IPS-20b (cell line): ENCODE data around the gene SKI.

Experiments used
- H3K27ac ChIP-seq: one replicate; pipeline ENCODE4 v1.5.1; 2013; ENCODE audit warnings: low read length
- H3K27me3 ChIP-seq: 2 replicates; pipeline ENCODE4 v1.6.1; 2013; ENCODE audit warnings: mild to moderate bottlenecking, low read length, inconsistent platforms; ENCODE audit not compliant: insufficient read depth
- H3K36me3 ChIP-seq: 2 replicates; pipeline ENCODE4 v1.6.1; 2013; ENCODE audit warnings: low read depth, mild to moderate bottlenecking, inconsistent platforms, low read length, moderate library complexity; ENCODE audit not compliant: insufficient read depth
- H3K4me1 ChIP-seq: 2 replicates; pipeline ENCODE4 v1.6.1; 2013; ENCODE audit warnings: mild to moderate bottlenecking, control low read depth, inconsistent platforms, low read length, moderate library complexity; ENCODE audit not compliant: insufficient read depth
- H3K4me3 ChIP-seq: 2 replicates; pipeline ENCODE4 v1.5.1; 2013; ENCODE audit warnings: mild to moderate bottlenecking, low read length, inconsistent platforms
- H3K9ac ChIP-seq: 2 replicates; pipeline ENCODE4 v1.6.1; 2013; ENCODE audit warnings: low read depth, mild to moderate bottlenecking, inconsistent platforms, low read length, moderate library complexity
- H3K9me3 ChIP-seq: 2 replicates; pipeline ENCODE4 v1.6.1; 2013; ENCODE audit warnings: mild to moderate bottlenecking, low read depth, low read length, inconsistent platforms; ENCODE audit not compliant: insufficient read depth

SKI gene

DNA sequence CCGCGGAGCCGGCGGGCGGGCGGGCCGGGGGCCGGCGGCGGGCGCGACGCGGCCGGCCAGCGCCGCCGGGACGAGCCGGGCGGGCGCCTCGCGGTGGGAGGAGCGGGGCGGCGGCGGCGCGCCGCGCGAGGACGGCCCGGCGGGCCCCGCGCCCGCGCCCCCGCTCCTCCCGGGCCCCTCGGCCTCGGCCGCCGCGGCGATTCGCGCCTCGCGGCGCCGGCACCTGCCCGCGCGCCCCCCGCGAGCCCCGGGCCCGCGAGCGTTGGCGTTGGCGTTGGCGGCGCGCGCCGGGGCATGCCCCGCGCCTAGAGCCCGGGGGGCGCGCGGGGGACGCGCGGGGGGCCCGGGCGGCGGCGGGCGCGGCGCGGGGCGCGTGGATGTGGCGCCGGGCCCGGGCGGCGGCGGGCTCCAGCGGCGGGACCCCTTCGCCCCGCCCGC lies at the start of gene SKI:
Gene SKI (plus strand): TSS at position 163 of the 438 bp plus-strand sequence. CDS start 448 bp downstream, outside the sequence.
- Histone ChIP-seq H3K27me3 (peaks cover 8% of the 10 kb centered on the region; the same call in 1 of the 2 replicates), H3K4me3 (peak within 1 kb of the TSS; percentile 87), H3K27ac (no peak within 1 kb of the TSS), H3K9me3 (no peaks in the 10 kb centered on the region), H3K4me1 (peaks cover 3% of the 10 kb centered on the region; the same call in 1 of the 2 replicates), H3K9ac (peak within 1 kb of the TSS; percentile 80; the same call in 1 of the 2 replicates), H3K36me3 (no peaks in the 10 kb centered on the region)

DNA sequence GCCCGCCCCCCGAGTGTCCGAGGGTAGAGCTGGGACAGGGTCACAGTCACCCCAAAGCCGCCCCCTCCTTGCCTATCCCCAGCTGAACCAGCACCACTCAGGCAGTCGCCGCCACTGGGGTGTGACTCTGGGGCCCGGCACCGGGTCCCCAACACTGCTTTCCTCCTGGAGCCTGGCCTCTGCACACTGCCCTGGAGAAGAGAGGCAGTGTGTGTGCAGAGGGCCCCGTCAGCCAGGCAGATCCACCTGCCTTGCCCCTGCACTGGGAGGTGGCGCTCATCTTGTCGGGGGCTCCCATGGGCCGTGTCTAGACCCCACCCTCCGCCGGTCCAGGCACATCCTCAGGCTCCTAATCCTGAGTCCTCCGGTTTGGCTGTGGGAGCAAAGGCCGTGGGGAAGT lies 49.2 kb upstream of the SKI start:
- Histone ChIP-seq H3K27me3 (no peaks in the 10 kb centered on the region), H3K27ac (no peak overlapping the region), H3K9ac (no peak overlapping the region), H3K9me3 (no peaks in the 10 kb centered on the region), H3K4me3 (no peak overlapping the region), H3K4me1 (no peaks in the 10 kb centered on the region), H3K36me3 (peaks cover 25% of the 10 kb centered on the region)

DNA sequence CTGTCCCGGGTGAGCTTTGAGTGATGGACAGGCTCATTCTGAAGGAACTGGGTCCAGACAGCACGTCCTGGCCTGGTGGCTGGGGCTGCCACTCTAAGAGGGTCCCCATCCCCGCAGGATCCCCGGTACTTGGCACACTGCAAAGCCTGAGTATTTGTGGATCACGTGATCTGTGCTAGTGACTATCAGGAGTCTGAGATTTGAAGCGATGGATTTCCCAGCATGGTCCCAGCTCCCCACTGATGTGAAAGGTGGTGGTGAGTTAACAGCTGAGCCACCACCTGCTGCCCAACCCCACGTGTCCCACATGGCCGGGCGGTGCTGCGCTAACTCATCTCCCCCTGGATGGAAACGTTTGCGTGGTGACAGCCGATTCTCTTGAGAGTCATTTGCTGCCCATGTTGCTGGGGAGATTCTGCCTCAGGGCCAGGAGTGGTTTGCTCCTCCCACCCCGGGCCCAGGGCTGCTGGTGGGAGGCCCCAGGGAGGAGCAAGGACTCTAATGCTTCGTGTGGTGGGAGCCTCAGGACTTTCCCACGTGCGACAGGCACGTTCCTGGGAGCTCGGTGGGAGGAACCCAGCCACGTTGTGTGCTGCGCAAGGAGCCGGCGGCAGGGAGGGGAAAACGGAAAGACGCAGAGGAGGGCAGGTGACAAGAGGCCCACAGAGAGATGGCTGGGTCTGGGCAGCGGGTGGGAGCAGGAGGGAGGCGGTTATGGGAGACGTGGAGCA lies 48.7 kb upstream of the SKI start:
- no peak overlapping the region for H3K4me3 ChIP-seq
- no peaks in the 10 kb centered on the region for H3K4me1 ChIP-seq
- H3K9ac ChIP-seq: no peak overlapping the region
- H3K27me3 ChIP-seq: no peaks in the 10 kb centered on the region
- H3K36me3 ChIP-seq: peaks cover 26% of the 10 kb centered on the region
- H3K27ac ChIP-seq: no peak overlapping the region
- H3K9me3 ChIP-seq: no peaks in the 10 kb centered on the region

DNA sequence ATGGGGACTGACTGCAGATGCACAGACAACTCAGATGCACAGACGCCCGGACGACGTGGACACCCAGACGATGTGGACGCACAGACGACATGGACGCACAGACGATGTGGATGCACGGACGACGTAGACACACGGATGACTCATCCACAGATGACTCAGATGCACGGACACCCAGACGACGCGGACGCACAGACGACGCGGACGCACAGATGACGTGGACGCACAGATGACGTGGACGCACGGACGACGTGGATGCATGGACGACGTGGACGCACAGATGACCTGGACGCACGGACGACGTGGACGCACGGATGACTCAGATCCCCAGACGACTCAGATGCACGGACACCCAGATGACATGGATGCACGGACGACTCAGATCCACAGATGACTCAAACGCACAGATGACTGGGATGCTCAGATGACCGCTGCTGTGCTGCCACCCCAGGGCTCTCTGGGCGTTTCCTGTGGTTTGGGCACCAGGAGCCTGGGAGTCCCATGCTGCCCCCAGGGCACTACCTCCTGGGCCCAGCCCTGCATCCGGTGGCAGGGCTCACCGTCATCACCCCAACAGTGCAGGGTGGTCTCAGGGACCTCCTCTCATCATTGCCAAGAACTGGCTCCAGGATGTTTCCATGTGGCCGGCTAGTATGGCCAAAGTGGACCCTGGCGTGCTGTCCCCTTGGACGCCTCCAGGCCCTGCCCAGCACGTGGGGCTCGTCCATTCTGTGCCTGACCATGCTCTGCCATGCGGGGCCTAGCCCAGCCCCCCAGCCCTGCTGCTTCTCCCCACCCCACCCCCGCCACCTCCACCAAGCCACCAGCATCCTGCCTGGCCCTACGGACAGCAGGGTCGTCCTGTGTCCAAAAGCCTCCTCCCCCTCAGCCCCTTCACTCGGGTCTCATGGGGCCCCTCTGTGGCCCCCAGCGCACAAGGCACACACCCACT lies 47.5 kb upstream of the SKI start:
- Histone ChIP-seq H3K27ac (no peak overlapping the region), H3K36me3 (peaks cover 31% of the 10 kb centered on the region), H3K4me3 (no peak overlapping the region), H3K9me3 (no peaks in the 10 kb centered on the region), H3K27me3 (no peaks in the 10 kb centered on the region), H3K9ac (no peak overlapping the region), H3K4me1 (no peaks in the 10 kb centered on the region)

DNA sequence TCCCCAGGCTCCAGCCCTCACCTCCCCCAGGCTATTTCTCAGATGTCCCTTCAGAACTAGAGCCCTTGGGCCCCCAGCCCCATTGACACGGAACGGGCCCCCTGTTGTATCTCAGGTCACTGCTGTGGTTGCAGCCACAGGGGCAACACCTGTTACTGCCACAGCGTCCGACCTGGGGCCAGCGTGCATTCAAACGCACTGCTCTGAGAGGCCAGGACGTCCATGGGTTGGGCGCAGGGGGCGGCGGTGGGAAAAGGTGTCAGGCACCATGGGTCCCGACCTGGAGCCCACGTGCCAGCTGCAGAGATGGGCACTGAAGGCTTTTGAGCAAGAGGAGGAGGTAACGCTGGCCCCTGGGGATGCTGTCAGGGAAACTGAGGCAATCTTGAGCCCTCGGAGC lies 46.8 kb upstream of the SKI start:
- H3K27me3 ChIP-seq: no peaks in the 10 kb centered on the region
- H3K9ac ChIP-seq: no peak overlapping the region
- no peaks in the 10 kb centered on the region for H3K9me3 ChIP-seq
- H3K27ac ChIP-seq: no peak overlapping the region
- H3K36me3 ChIP-seq: peaks cover 27% of the 10 kb centered on the region
- no peak overlapping the region for H3K4me3 ChIP-seq
- H3K4me1 ChIP-seq: no peaks in the 10 kb centered on the region

DNA sequence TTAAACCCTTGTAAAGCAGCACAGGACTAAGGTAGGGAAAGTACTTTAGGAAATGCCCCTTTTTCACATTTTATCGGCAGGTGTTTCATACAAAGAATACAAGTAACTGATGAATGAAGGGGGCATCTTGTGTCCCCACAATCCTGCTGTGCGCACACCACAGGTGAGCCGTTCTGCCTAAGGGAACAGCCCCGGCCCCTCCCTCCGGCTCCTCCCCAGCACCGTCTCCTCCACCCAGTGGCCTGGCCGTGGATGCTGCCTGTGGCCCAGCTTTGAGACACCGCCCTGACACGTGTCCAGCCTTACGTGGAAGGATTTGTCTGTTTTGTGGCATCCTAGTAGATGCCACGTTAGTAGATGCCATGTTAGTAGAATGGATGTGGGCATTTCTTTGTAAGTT lies 46.4 kb upstream of the SKI start:
- Histone ChIP-seq H3K9me3 (no peaks in the 10 kb centered on the region), H3K36me3 (peaks cover 22% of the 10 kb centered on the region), H3K27ac (no peak overlapping the region), H3K9ac (no peak overlapping the region), H3K27me3 (no peaks in the 10 kb centered on the region), H3K4me1 (no peaks in the 10 kb centered on the region), H3K4me3 (no peak overlapping the region)

DNA sequence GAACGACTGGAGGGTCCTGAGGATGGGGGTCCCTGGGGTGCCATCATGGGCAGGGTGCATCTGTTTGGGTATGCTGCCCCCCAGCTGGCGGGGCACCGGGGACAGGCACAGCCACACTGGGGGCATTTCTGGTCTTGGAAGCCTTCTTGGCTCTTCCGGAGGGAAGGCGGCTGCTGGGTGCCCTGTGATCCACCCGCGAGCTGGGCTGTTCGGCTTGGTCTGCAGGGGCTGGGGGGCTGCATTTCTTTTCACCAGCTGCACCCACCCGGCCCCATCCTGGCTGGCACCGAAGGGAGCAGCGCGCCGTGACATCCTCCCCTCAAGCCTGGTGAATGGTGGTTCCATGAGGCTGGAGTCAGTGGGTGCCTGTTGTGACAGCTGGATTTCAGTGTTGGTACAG lies 45.7 kb upstream of the SKI start:
- H3K9ac ChIP-seq: no peak overlapping the region
- H3K4me3 ChIP-seq: no peak overlapping the region
- no peak overlapping the region for H3K27ac ChIP-seq
- H3K36me3 ChIP-seq: peaks cover 22% of the 10 kb centered on the region
- H3K9me3 ChIP-seq: no peaks in the 10 kb centered on the region
- H3K4me1 ChIP-seq: no peaks in the 10 kb centered on the region
- no peaks in the 10 kb centered on the region for H3K27me3 ChIP-seq

DNA sequence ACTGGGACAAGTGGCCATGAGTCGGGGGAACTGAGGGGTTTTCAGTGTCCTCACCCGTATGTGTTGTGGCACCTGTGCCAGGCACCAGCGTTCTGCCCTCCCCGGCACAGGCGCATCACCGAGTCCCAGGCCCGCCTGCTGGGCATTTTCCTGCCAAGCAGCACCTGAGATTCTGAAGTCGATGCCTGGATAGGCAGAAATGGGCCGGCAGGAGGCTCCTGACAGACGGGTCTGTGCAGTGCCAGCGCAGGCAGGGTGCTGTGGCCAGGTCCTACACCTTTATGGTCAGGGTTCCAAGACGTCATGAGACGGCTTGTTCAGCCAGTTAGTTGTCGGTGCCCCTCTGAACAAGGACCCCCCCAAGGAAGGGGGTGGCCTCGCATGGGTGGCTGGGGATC lies 44.2 kb upstream of the SKI start:
- Histone ChIP-seq H3K9me3 (no peaks in the 10 kb centered on the region), H3K27me3 (no peaks in the 10 kb centered on the region), H3K9ac (no peak overlapping the region), H3K36me3 (peaks cover 28% of the 10 kb centered on the region), H3K4me3 (no peak overlapping the region), H3K27ac (no peak overlapping the region), H3K4me1 (no peaks in the 10 kb centered on the region)

DNA sequence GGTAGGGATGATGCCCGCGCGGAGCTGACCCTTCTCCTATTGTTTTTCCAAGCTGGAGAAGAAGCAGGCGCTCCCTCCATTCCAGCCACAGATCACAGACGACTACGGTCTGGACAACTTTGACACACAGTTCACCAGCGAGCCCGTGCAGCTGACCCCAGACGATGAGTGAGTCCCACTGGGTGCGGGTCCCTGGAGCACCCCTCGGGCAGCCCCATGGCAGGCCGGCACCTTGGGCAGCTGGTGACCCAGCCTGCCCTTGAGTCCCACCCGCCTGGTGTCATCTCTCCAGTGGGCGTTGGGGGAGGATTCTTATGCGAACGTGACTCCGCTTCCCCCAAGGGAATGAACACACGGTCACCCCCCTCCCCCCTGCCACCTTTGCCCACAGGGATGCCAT lies 43.6 kb upstream of the SKI start:
- peaks cover 28% of the 10 kb centered on the region for H3K36me3 ChIP-seq
- H3K4me3 ChIP-seq: no peak overlapping the region
- no peaks in the 10 kb centered on the region for H3K9me3 ChIP-seq
- no peak overlapping the region for H3K9ac ChIP-seq
- no peaks in the 10 kb centered on the region for H3K27me3 ChIP-seq
- H3K27ac ChIP-seq: no peak overlapping the region
- no peaks in the 10 kb centered on the region; the same call in 1 of the 2 replicates for H3K4me1 ChIP-seq

DNA sequence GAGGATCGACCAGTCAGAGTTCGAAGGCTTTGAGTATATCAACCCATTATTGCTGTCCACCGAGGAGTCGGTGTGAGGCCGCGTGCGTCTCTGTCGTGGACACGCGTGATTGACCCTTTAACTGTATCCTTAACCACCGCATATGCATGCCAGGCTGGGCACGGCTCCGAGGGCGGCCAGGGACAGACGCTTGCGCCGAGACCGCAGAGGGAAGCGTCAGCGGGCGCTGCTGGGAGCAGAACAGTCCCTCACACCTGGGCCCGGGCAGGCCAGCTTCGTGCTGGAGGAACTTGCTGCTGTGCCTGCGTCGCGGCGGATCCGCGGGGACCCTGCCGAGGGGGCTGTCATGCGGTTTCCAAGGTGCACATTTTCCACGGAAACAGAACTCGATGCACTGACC lies 43.2 kb upstream of the SKI start:
- no peaks in the 10 kb centered on the region for H3K27me3 ChIP-seq
- no peak overlapping the region for H3K27ac ChIP-seq
- H3K4me1 ChIP-seq: no peaks in the 10 kb centered on the region; the same call in 1 of the 2 replicates
- H3K9ac ChIP-seq: no peak overlapping the region
- no peak overlapping the region for H3K4me3 ChIP-seq
- peaks cover 28% of the 10 kb centered on the region for H3K36me3 ChIP-seq
- H3K9me3 ChIP-seq: no peaks in the 10 kb centered on the region

DNA sequence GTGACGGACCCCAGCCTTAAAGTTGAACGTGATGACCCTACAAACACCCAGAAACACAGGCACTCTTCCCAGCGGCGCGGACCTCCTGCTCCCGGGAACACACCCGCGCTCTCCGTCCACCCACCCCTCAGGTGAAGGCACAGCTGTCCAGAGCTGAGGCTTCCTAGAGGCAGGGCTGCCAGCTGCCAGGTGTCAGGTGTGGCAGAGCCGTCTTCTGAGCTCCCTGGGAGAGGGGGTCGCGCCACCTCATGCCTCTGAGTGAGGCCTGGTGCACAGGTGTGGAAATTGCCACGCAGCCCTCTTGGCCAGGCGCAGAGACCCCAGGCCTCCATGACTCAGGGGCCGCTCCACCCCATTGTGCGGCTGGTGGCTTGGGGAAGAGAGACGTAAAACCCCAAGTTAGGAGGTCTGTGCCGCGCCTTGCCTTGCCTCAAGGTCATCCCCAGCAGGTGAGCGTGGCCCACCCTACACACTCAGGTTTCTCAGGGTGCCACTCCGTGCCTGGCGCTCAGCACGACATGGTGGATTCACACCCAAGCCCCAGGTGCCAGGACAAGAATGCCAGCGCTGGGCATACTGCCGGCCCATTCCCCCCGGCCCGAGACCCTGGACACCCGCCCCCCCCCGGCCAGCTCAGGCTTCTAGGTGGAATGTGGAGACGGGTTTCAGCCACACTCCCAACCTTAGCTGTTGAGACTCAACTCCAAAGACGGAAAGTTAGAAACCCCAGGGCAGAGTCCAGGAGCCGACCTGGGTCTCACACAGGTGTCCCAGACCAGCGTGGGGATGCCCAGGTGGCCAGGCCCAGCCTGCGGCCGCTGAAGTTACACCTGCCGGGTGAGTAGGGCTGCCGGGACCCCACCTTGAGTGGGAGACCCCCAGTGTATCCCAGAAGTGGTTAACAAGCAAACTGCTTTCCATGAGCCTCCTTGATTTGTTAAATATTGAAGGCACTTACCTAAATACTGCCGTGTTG lies 42.0 kb upstream of the SKI start:
- Histone ChIP-seq H3K4me3 (no peak overlapping the region), H3K27me3 (no peaks in the 10 kb centered on the region), H3K9me3 (no peaks in the 10 kb centered on the region), H3K36me3 (peaks cover 20% of the 10 kb centered on the region), H3K27ac (no peak overlapping the region), H3K9ac (no peak overlapping the region), H3K4me1 (no peaks in the 10 kb centered on the region; the same call in none of the 2 replicates)
